ENCODE results near the gene CAMTA1. TPM values are rescaled to one million over a fixed set of nuclear protein-coding genes. Genes with fewer than 3 reads are reported as not detected.

The CAMTA1 gene
- total RNA-seq, 1 experiment from 2014 or later, result 69.5 TPM

DNA sequence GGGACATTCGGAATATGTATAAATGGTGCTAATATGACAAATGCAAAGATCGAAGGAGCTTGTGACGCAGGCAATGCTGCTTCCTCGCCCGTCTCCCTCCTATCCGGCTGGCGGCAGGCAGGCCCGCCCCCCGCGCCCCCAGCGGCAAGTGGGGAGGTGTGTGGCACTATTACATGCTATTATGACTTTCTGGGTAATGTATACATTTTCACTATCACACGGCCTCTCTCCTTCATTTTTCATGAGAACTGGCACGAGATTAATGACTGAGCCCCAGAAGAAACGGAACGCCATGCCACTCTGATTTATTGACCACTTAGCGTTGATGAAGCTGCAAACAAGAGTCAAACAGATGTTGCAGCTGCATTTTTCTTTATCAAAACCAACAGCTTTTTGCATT is 846.9 kb downstream of the CAMTA1 start:
- CTCF ChIA-PET, result no interaction called here
- BruUV-seq (replicated peaks), result no TSS peak
- ATAC-seq, result no peak

DNA sequence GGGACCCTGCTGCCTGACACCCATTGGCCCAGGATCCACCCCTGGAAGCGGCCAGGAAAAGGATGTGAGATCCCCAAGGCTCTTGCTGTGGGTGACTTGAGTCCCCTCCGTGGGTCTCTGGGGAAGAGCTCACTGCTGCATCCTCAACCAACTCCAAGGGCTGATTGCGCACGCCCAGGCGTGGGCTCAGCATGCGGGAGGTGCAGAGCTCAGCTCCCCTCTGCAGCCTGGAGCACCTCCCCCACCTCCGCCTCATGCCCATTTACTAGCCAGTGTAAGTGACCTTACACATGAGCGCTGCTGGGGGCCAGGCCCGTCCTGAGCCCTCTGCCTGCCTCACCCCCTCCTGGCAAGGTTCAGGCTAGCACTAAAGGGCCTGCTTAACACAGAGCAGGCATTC is 847.4 kb downstream of the CAMTA1 start:
- Histone ChIP-seq H3K9ac (ENCODE audit: low read length) (no peak overlapping the region), H3K9me2 (ENCODE audit: insufficient read depth) (no peaks in the 10 kb centered on the region), H3K36me3 (ENCODE audit: control insufficient read depth in 1 of 2, insufficient read depth in 2 of 2, low read length in 2 of 2) (no peaks in the 10 kb centered on the region), H4K20me1 (ENCODE audit: insufficient read depth) (no peaks in the 10 kb centered on the region), H3K9me3 (ENCODE audit: control insufficient read depth in 1 of 2, insufficient read depth in 1 of 2, low read depth in 1 of 2, low read length in 2 of 2) (no peaks in the 10 kb centered on the region), H3K4me3 (replicated peaks in 1 of 2; ENCODE audit: low read depth in 1 of 2, low read length in 2 of 2) (no peak overlapping the region), H3K4me1 (ENCODE audit: control insufficient read depth in 1 of 2, insufficient read depth in 2 of 2, low read length in 2 of 2) (no peaks in the 10 kb centered on the region), H3K79me2 (ENCODE audit: insufficient read depth, low read length) (no peaks in the 10 kb centered on the region), H3K27me3 (ENCODE audit: insufficient read depth, low read length) (peaks cover 46% of the 10 kb centered on the region), H3K4me2 (ENCODE audit: low read length) (no peak overlapping the region), H3K27ac (ENCODE audit: low read depth, low read length) (no peak overlapping the region), H2AFZ (ENCODE audit: low read depth, low read length, poor library complexity, severe bottlenecking) (no peak overlapping the region)
- intact Hi-C loops (cut with micrococcal nuclease), result no loop called here
- RAD21 ChIA-PET (ENCODE audit: low non-redundant PET in 1 of 2, low total read pairs in 2 of 2, uncharacterized antibody in 2 of 2, unreplicated experiment in 2 of 2), result no interaction called here
- no TSS peak for BruUV-seq (replicated peaks)
- POLR2A ChIA-PET, result no interaction called here
- no peak for ATAC-seq
- no peak for DNase-seq (ENCODE audit: low read depth, low spot score)
- CTCF ChIA-PET, result no interaction called here
- no peak for TF ChIP-seq SRF (IDR thresholded peaks at IDR 0.05; ENCODE audit: low read depth)
- no peak for TF ChIP-seq REST (IDR thresholded peaks at IDR 0.05; ENCODE audit: low read depth)
- no peak for TF ChIP-seq ZFX (IDR thresholded peaks at IDR 0.05)
- TF ChIP-seq, protein P1, sequence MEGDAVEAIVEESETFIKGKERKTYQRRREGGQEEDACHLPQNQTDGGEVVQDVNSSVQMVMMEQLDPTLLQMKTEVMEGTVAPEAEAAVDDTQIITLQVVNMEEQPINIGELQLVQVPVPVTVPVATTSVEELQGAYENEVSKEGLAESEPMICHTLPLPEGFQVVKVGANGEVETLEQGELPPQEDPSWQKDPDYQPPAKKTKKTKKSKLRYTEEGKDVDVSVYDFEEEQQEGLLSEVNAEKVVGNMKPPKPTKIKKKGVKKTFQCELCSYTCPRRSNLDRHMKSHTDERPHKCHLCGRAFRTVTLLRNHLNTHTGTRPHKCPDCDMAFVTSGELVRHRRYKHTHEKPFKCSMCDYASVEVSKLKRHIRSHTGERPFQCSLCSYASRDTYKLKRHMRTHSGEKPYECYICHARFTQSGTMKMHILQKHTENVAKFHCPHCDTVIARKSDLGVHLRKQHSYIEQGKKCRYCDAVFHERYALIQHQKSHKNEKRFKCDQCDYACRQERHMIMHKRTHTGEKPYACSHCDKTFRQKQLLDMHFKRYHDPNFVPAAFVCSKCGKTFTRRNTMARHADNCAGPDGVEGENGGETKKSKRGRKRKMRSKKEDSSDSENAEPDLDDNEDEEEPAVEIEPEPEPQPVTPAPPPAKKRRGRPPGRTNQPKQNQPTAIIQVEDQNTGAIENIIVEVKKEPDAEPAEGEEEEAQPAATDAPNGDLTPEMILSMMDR (IDR thresholded peaks at IDR 0.05 in 2 of 3, conservative IDR thresholded peaks at IDR 0.05 in 1 of 3; ENCODE audit: borderline replicate concordance in 1 of 3, insufficient read depth in 1 of 3, low read depth in 2 of 3, low read length in 2 of 3), result no peak
- TF ChIP-seq FOSL1 (IDR thresholded peaks at IDR 0.05; ENCODE audit: low read depth), result no peak
- TF ChIP-seq ZNF274 (IDR thresholded peaks at IDR 0.05; ENCODE audit: low read depth, low read length), result no peak
- no peak for TF ChIP-seq EZH2phosphoT487 (IDR thresholded peaks at IDR 0.05; ENCODE audit: borderline replicate concordance)
- no peak for TF ChIP-seq YY1 (IDR thresholded peaks at IDR 0.05; ENCODE audit: extremely low read depth, insufficient replicate concordance, low read depth, low read length)
- TF ChIP-seq TCF7L2 (IDR thresholded peaks at IDR 0.05; ENCODE audit: borderline replicate concordance, extremely low read depth, insufficient read depth, insufficient read length), result no peak
- TF ChIP-seq, protein P2, sequence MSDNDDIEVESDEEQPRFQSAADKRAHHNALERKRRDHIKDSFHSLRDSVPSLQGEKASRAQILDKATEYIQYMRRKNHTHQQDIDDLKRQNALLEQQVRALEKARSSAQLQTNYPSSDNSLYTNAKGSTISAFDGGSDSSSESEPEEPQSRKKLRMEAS (IDR thresholded peaks at IDR 0.05), result no peak
- no peak for TF ChIP-seq RAD21 (IDR thresholded peaks at IDR 0.05; ENCODE audit: low read depth)
- TF ChIP-seq ELF1 (IDR thresholded peaks at IDR 0.05; ENCODE audit: borderline replicate concordance, low read depth), result no peak
- no peak for TF ChIP-seq CBX3 (IDR thresholded peaks at IDR 0.05; ENCODE audit: low read depth)
- TF ChIP-seq EGR1 (IDR thresholded peaks at IDR 0.05; ENCODE audit: low read depth), result no peak

More for the DNA sequence above, 846.9 kb downstream of the CAMTA1 start:
- POLR2A ChIA-PET, result no interaction called here
- Histone ChIP-seq H2AFZ (ENCODE audit: low read depth, low read length, poor library complexity, severe bottlenecking) (no peak overlapping the region), H4K20me1 (ENCODE audit: insufficient read depth) (no peaks in the 10 kb centered on the region), H3K27ac (ENCODE audit: low read depth, low read length) (no peak overlapping the region), H3K27me3 (ENCODE audit: insufficient read depth, low read length) (peaks cover 51% of the 10 kb centered on the region), H3K9ac (ENCODE audit: low read length) (no peak overlapping the region), H3K9me3 (ENCODE audit: control insufficient read depth in 1 of 2, insufficient read depth in 1 of 2, low read depth in 1 of 2, low read length in 2 of 2) (no peaks in the 10 kb centered on the region), H3K79me2 (ENCODE audit: insufficient read depth, low read length) (no peaks in the 10 kb centered on the region), H3K4me3 (replicated peaks in 1 of 2; ENCODE audit: low read depth in 1 of 2, low read length in 2 of 2) (no peak overlapping the region), H3K36me3 (ENCODE audit: control insufficient read depth in 1 of 2, insufficient read depth in 2 of 2, low read length in 2 of 2) (no peaks in the 10 kb centered on the region), H3K9me2 (ENCODE audit: insufficient read depth) (no peaks in the 10 kb centered on the region), H3K4me2 (ENCODE audit: low read length) (no peak overlapping the region), H3K4me1 (ENCODE audit: control insufficient read depth in 1 of 2, insufficient read depth in 2 of 2, low read length in 2 of 2) (no peaks in the 10 kb centered on the region)
- RAD21 ChIA-PET (ENCODE audit: low non-redundant PET in 1 of 2, low total read pairs in 2 of 2, uncharacterized antibody in 2 of 2, unreplicated experiment in 2 of 2), result no interaction called here
- TF ChIP-seq TCF7L2 (IDR thresholded peaks at IDR 0.05; ENCODE audit: borderline replicate concordance, extremely low read depth, insufficient read depth, insufficient read length), result no peak
- TF ChIP-seq, protein P2 (IDR thresholded peaks at IDR 0.05), result no peak
- DNase-seq (ENCODE audit: low read depth, low spot score), result no peak
- intact Hi-C loops (cut with micrococcal nuclease), result no loop called here

Measured in HCT116 (cell line).